ENCODE data around the gene CRLF1. TPM values are rescaled to one million over a fixed set of nuclear protein-coding genes. Genes with fewer than 3 reads are reported as not detected.
"Not testable (repeated sequence)": the region's sequence is repeated elsewhere in the genome, so short reads cannot be mapped to it uniquely, and the experiment has no call there.

The CRLF1 gene
- total RNA-seq, 1 experiment from 2014 or later: 0.46 TPM

GRCh38 chr19:18601875-18602274 is 4.7 kb downstream of the CRLF1 start:
- peak in 1 of 2 experiments; percentile 50 for DNase-seq
- intact Hi-C loops (cut with micrococcal nuclease; ENCODE audit: unreplicated experiment): loop anchor here (10.0 kb wide), 1 partner anchor 163 kb away; no protein-coding TSS in a partner anchor
- no peak overlapping the region for H2AFZ ChIP-seq
- no TSS peak for BruUV-seq (replicated peaks)
- no peaks in the 10 kb centered on the region for H3K36me3 ChIP-seq (ENCODE audit: low read depth)
- H3K9me3 ChIP-seq (ENCODE audit: insufficient read depth, low read depth): no peaks in the 10 kb centered on the region
- H3K4me1 ChIP-seq (replicated peaks; ENCODE audit: insufficient read depth): no peaks in the 10 kb centered on the region
- no peak overlapping the region for H3K4me3 ChIP-seq
- ChIA-PET POLR2A (ENCODE audit: unreplicated experiment) (no interaction called here), CTCF (no interaction called here)
- peaks cover 35% of the 10 kb centered on the region; the same call in 1 of the 2 replicates for H3F3A ChIP-seq (ENCODE audit: insufficient read depth, low read depth)
- H3K4me2 ChIP-seq: no peak overlapping the region
- H3K27me3 ChIP-seq (ENCODE audit: insufficient read depth, low read depth): peaks cover 18% of the 10 kb centered on the region; the same call in 1 of the 2 replicates
- TF ChIP-seq EZH2 (IDR thresholded peaks at IDR 0.05; ENCODE audit: low read depth) (no peak), CTCF (conservative IDR thresholded peaks at IDR 0.05) (no peak)
- H3K27ac ChIP-seq: no peak overlapping the region
- H3K79me2 ChIP-seq (ENCODE audit: low read depth): no peaks in the 10 kb centered on the region
- no peaks in the 10 kb centered on the region for H3K9me2 ChIP-seq (ENCODE audit: insufficient read depth)
- no peaks in the 10 kb centered on the region for H4K20me1 ChIP-seq (ENCODE audit: insufficient read depth)

- H3K4me3 ChIP-seq; H3K79me2 ChIP-seq (ENCODE audit: low read depth); H3K4me2 ChIP-seq; DNase-seq; POLR2A ChIA-PET (ENCODE audit: unreplicated experiment); CTCF ChIA-PET; H3K9me2 ChIP-seq (ENCODE audit: insufficient read depth); H3K36me3 ChIP-seq (ENCODE audit: low read depth); H4K20me1 ChIP-seq (ENCODE audit: insufficient read depth); H3K27ac ChIP-seq; H2AFZ ChIP-seq; H3K9me3 ChIP-seq (ENCODE audit: insufficient read depth, low read depth); BruUV-seq (replicated peaks); H3K4me1 ChIP-seq (replicated peaks; ENCODE audit: insufficient read depth): not testable (repeated sequence)
- peaks cover 43% of the 10 kb centered on the region; the same call in 1 of the 2 replicates for H3F3A ChIP-seq (ENCODE audit: insufficient read depth, low read depth)
- intact Hi-C loops (cut with micrococcal nuclease; ENCODE audit: unreplicated experiment): loop anchor here (10.0 kb wide), 1 partner anchor 164 kb away; no protein-coding TSS in a partner anchor
- H3K27me3 ChIP-seq (ENCODE audit: insufficient read depth, low read depth): peaks cover 13% of the 10 kb centered on the region; the same call in 1 of the 2 replicates
These were observed 5.8 kb downstream of the CRLF1 start for GRCh38 chr19:18600692-18601397.

GRCh38 chr19:18599485-18599884 is 7.1 kb downstream of the CRLF1 start:
- Histone ChIP-seq H3K4me2 (no peak overlapping the region), H2AFZ (no peak overlapping the region), H3K27me3 (ENCODE audit: insufficient read depth, low read depth) (no peaks in the 10 kb centered on the region), H3K79me2 (ENCODE audit: low read depth) (no peaks in the 10 kb centered on the region), H3K9me3 (ENCODE audit: insufficient read depth, low read depth) (no peaks in the 10 kb centered on the region), H3K27ac (no peak overlapping the region), H3K4me3 (no peak overlapping the region), H3K4me1 (replicated peaks; ENCODE audit: insufficient read depth) (peaks cover 4% of the 10 kb centered on the region; the same call in 1 of the 2 replicates), H3K36me3 (ENCODE audit: low read depth) (no peaks in the 10 kb centered on the region), H4K20me1 (ENCODE audit: insufficient read depth) (no peaks in the 10 kb centered on the region), H3F3A (ENCODE audit: insufficient read depth, low read depth) (peaks cover 36% of the 10 kb centered on the region; the same call in 1 of the 2 replicates), H3K9me2 (ENCODE audit: insufficient read depth) (no peaks in the 10 kb centered on the region)
- DNase-seq: no peak
- ChIA-PET CTCF (no interaction called here), POLR2A (ENCODE audit: unreplicated experiment) (no interaction called here)
- no peak for TF ChIP-seq EZH2 (IDR thresholded peaks at IDR 0.05; ENCODE audit: low read depth)
- no peak for TF ChIP-seq CTCF (conservative IDR thresholded peaks at IDR 0.05)
- intact Hi-C loops (cut with micrococcal nuclease; ENCODE audit: unreplicated experiment): no loop called here
- no TSS peak for BruUV-seq (replicated peaks)

Data from PC-9 (cell line).